ENCODE measurements around the gene DAP.

- TF ChIP-seq POLR2AphosphoS5 (IDR thresholded peaks at IDR 0.05; ENCODE audit: low read depth, low read length): no peak
- TF ChIP-seq POLR2A (IDR thresholded peaks at IDR 0.05; ENCODE audit: low read depth, low read length): no peak
- TF ChIP-seq PAX5 (IDR thresholded peaks at IDR 0.05; ENCODE audit: insufficient read depth, low read length, severe bottlenecking): no peak
Measured at GRCh38 chr5:10684303-10685086, 76.5 kb downstream of the DAP start.

Data from GM12891 (cell line).